ENCODE data around the gene TMEM63C.

DNA sequence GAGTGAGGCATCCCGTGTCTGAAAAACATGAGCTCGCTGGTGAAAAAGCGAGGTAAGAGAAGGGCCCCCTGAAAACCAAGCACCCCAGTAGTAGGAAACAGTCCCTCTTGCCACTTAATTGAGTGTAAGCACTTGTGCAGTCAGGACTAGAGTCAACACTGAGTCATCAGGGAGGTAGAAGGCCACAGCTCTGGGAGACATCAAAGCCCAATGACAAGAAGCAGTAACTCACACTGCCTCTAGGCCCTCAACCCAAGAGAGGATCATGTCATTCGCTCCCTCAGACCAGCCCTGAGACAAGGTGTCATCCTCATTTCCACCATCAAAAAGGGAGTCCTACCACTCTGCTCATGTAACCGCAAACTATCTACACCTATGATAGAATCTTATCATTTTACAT is 121.3 kb downstream of the TMEM63C start:
- 0 out of 6 replicates have a peak, but pooled peaks of 1 of the 3 experiments have one; percentile 16 for TF ChIP-seq CTCF (IDR thresholded peaks at IDR 0.05 in 2 of 3, conservative IDR thresholded peaks at IDR 0.05 in 1 of 3; ENCODE audit: borderline replicate concordance in 1 of 3, insufficient read depth in 1 of 3, low read depth in 2 of 3, low read length in 2 of 3)
- TF ChIP-seq POLR2A (IDR thresholded peaks at IDR 0.05; ENCODE audit: borderline replicate concordance, extremely low read depth, insufficient read depth, insufficient read length), result no peak
- no peak for TF ChIP-seq ZFX (IDR thresholded peaks at IDR 0.05)
- no peak for TF ChIP-seq EZH2 (IDR thresholded peaks at IDR 0.05)
- TF ChIP-seq RAD21 (IDR thresholded peaks at IDR 0.05; ENCODE audit: low read depth), result no peak
- TF ChIP-seq POLR2AphosphoS5 (IDR thresholded peaks at IDR 0.05; ENCODE audit: low read depth, low read length), result no peak
- TF ChIP-seq SP1 (IDR thresholded peaks at IDR 0.05; ENCODE audit: low read depth), result peak; percentile 44
- TF ChIP-seq, protein P1, sequence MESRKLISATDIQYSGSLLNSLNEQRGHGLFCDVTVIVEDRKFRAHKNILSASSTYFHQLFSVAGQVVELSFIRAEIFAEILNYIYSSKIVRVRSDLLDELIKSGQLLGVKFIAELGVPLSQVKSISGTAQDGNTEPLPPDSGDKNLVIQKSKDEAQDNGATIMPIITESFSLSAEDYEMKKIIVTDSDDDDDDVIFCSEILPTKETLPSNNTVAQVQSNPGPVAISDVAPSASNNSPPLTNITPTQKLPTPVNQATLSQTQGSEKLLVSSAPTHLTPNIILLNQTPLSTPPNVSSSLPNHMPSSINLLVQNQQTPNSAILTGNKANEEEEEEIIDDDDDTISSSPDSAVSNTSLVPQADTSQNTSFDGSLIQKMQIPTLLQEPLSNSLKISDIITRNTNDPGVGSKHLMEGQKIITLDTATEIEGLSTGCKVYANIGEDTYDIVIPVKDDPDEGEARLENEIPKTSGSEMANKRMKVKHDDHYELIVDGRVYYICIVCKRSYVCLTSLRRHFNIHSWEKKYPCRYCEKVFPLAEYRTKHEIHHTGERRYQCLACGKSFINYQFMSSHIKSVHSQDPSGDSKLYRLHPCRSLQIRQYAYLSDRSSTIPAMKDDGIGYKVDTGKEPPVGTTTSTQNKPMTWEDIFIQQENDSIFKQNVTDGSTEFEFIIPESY (IDR thresholded peaks at IDR 0.05; ENCODE audit: extremely low read depth, insufficient replicate concordance, low read length), result no peak

All from HCT116 (cell line).